Activated CD8-positive, alpha-beta memory T cell treated with anti-CD3 and anti-CD28 coated beads for 36 hours (primary cell): Measurements from ENCODE around the gene GNAI2. TPM values are rescaled to one million over a fixed set of nuclear protein-coding genes. Genes with fewer than 3 reads are reported as not detected.

Source experiments
- CTCF ChIA-PET: fragments of 350-600 bp; sonication (Branson Sonifier 250); formaldehyde crosslinking; loops from one replicate; lab custom pipeline; 2021; ENCODE audit warnings: antibody characterized with exemption; lab: Charles Lee
- POLR2A ChIA-PET: fragments of 350-600 bp; sonication (Branson Sonifier 250); formaldehyde crosslinking; loops from one replicate; lab custom pipeline; 2021; ENCODE audit warnings: antibody characterized with exemption; lab: Charles Lee
- total RNA-seq, 2 experiments: library from RNA; stranded (reverse); gene quantifications; one replicate each; pipeline ENCODE4 v1.2.3, GENCODE V29; 2021

Gene GNAI2
- total RNA-seq, 2 experiments from 2014 or later, result 239 to 242 TPM

DNA sequence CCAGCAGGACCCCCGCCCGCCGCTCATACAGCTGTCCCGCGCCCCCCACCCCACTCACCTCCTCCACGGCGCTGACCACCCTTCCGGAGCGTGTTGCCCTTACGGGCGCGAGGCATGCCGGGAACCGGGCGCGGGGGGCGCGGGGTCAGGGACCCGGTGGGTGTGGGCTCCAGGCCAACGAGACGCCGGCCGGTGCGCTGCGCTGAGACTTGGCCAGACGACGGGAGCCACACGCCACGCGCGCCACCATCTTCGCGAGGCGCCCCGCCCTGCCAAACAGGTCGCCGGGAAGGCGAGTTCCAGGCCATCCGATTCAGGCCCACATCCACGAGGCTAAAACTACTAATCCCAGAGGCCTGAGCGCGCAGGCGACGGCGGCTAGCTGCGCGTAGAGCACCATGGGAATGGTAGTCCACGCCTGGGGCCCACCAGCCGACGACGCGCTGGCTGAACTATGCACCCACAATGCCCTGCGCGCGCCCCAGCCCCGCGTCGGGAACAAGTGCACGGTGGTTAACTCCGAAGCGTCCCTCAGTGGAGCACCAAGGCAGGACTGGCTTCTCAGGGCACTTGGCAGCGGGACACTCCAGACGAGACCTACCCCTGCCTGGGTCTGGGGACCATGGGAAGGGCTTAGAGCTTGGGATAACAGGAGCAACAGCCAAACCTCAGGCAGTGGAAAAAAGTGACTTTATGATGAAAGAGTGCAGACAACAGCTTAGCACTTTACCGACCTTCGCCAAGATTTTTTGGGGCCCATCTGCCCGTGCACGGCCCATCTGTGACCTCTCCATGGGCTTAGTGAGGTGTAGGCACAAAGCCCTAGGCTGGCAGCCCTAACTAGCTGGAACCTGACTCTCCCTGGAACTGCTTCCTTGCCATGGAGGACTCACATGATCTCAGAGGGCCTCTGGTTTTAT lies 56.4 kb downstream of the GNAI2 start, which contains the start of gene IFRD2:
IFRD2 (minus strand) TSS at position 271 of the 920 bp plus-strand sequence; CDS start at position 116, 155 bp downstream.
- CTCF ChIA-PET, result interaction anchor here (0.6 to 2.3 kb wide), 10 partner anchors 17 to 112 kb away, joined by 3 to 11 read pairs (median 4); partner anchors contain the start of gene GNAI2
- POLR2A ChIA-PET, result interaction anchor here (0.5 to 1.4 kb wide), 13 partner anchors 10 to 60 kb away, joined by 3 to 9 read pairs (median 4); partner anchors contain the start of genes CYB561D2, LSMEM2 and NPRL2

DNA sequence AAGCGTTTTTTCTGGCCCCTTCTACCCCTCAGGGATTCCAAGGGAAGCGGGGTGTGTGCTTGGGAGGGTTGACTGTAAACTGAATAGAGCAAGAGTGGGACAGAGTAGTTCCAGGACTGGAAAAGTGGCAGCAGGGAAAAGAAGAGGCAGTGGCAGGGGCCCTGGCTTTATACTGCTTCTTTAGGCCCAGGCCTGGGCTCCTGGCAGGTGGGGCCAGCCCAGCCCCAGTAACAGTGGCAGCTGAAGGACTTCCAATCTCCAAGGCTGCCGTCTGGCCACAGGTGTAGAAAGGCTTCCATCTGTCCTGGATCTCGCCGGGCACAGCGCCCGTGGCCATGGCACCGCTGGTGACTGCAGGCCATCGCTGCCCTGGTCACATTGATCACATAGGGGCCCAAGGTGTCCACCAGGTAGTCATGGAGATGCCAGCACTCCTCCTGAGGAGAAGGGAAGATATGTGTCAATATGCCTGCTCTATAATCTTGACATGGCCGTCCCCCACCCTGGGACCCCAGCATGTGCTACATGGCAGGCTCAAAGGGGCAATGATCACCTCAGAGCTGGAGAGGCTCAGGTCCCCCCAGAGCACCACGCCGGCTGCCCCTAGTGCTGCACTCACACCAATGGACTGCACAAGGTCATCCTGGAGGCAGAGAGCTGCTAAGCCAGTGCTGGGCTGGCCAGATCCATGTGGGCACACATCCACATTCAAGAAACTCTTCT lies 57.2 kb downstream of the GNAI2 start:
- POLR2A ChIA-PET, result interaction anchor here (0.5 to 1.3 kb wide), 4 partner anchors 12 to 47 kb away, joined by 3 to 9 read pairs (median 4); no protein-coding TSS in a partner anchor
- CTCF ChIA-PET, result interaction anchor here (1.0 to 1.3 kb wide), 4 partner anchors 43 to 85 kb away, joined by 3 to 6 read pairs (median 3); partner anchors contain the start of gene GNAI2

- POLR2A ChIA-PET, result no interaction called here
- CTCF ChIA-PET, result no interaction called here
Observed at GRCh38 chr3:50294089-50294488, 58.1 kb downstream of the GNAI2 start.

DNA sequence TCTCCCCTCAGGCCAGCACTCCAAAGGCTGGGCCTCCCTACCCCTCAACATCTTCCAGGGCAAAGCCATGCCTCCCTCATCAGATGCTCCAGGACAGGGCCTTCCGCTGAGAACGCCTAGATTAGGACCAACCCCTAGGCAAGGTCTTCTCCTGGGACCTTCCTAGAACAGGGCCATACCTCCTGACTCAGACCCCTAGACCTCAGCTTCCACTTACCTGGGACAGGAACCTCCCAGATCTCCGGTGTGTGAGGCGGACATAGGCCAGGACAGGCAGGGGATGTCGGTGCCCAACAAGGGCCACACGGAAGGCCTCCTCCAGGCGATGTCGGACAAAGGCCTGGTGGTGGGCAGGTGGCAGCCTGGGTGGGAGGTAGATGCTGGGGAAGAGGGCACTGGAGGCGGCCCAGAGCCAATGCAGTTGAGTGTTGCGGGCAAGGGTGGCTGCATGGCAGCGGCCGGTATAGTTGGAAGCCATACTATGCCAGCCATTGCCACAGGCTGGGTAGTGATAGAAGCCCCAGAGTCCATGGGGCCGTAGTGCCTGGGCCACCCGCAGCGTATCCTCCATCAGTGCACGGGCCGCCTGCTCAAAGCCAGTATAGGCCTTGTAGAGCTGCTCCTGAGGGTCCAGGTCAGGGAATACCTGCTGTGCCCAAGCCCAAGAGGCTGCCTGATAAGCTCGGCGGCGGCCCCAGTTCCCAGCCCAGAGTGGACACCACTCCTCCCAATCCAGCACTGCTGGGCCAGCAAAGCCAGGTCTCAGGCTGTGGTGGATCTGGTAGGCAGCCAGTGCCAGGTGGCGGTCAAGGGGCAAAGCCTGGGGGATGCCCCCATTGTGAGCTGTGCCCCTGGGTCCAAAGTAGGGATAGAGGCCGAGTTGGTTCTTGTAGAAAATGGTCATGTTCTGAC lies 58.7 kb downstream of the GNAI2 start:
- ChIA-PET POLR2A (no interaction called here), CTCF (no interaction called here)

DNA sequence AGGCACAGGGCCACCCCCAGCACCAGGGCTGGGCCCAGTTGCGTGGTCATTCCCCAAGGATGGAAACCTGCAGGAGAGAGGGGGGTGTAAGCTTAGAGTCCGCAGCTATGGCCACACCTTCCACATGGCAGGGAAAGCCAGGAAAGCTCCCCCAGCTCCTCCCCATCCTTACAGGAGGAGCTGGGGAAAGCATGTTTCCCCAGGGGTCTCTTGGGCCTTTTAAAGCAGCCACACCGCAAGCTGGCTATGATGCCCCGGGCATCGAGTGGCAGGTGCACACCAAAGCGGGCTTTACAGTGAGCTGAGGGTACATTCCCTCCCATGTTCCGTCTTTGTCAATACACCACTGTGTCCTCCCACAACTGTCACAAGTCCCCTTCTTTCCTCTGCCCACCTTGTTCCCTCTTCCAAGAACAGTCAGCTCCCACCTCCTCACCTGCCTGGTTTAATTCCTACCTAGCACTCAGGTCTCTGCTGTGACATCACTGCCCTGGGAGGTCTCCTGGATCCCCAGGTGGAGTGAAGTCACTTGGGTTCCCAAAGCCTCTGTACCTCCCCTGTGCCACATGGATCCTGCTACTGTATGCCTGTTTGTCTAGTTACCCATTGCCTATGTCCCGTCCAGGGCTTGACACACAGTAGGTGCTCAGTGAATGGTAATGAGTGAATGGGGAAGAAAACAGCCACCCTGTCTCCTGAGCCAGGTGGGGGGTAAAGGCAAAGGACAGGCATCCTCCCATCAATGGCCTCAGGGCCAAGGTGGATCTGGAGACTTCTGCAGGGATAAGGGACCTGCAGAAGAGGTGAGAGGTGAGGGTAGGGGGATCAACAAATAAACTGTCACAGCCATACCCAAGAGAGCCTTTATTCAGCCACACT lies 59.8 kb downstream of the GNAI2 start:
- ChIA-PET POLR2A (no interaction called here), CTCF (no interaction called here)

DNA sequence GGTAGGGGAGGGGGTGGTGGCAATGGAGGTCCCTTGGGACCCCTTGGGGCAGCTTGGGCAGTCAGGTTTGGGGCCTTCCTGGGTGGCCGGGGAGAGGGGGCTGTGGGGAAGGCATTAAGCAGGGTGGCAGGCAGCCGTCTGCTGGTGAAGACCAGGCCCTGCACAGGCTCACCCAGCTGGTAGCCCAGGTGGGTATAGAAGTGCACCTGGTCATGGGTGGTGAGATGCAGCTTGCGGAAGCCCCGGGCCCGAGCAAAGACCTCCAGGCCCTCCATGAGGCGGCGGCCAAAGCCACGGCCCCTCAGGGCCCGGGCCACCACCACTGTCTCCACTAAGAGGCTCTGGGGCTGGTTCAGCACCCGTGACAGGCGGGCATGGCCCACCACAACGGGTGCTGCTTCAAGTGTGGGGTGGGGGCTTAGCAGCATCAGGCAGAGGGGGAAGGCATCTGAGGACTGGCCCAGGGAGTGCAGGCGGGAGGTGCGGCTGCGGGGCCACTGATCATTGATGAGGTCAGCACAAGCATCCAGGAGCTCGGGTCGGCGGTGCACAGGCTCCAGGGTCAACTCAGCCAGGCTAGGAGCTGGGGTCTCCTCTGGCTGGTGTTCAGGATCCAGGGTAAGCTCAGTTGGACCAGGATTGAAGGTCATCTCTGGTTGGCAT lies 60.8 kb downstream of the GNAI2 start:
- ChIA-PET CTCF (interaction anchor here (0.6 kb wide), 1 partner anchor 25 kb away, joined by 3 read pairs; no protein-coding TSS in a partner anchor), POLR2A (interaction anchor here (0.9 kb wide), 1 partner anchor 40 kb away, joined by 4 read pairs; no protein-coding TSS in a partner anchor)

DNA sequence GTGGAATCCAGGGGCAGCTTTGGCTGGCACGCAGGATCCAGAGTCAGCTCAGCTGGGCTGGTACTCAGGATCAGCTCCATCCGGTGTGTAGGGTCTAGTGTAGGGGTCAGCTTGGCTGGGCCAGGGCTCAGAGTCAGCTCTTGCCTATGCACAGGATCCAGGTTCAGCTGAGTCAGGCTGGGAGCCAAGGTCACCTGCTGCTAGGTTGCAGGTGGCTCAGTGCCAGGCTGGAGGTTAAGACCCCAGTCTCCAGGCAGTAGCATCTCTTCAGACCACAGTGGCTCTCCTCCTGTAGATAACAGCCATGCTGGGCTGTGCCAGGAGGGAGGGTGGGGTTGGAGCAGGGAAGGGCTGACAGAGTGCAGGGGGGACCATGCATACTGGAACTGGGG lies 61.4 kb downstream of the GNAI2 start:
- CTCF ChIA-PET, result interaction anchor here (3.0 kb wide), 1 partner anchor 27 kb away, joined by 11 read pairs; no protein-coding TSS in a partner anchor
- POLR2A ChIA-PET, result interaction anchor here (0.9 kb wide), 1 partner anchor 39 kb away, joined by 4 read pairs; no protein-coding TSS in a partner anchor

- ChIA-PET POLR2A (interaction anchor here (0.5 to 2.3 kb wide), 7 partner anchors 10 to 50 kb away, joined by 3 to 17 read pairs (median 4); no protein-coding TSS in a partner anchor), CTCF (interaction anchor here (0.6 to 3.0 kb wide), 8 partner anchors 9 to 176 kb away, joined by 3 to 16 read pairs (median 6); partner anchors contain the start of gene TUSC2)
Observed at GRCh38 chr3:50297896-50298725, 62.1 kb downstream of the GNAI2 start.

- POLR2A ChIA-PET, result interaction anchor here (0.6 to 2.3 kb wide), 11 partner anchors 10 to 1201 kb away, joined by 3 to 17 read pairs (median 6); partner anchors contain the start of genes CYB561D2, DCAF1, HYAL2 and NPRL2
Observed at GRCh38 chr3:50298836-50299637, 63.0 kb downstream of the GNAI2 start, which contains the start of the genes HYAL3 and NAA80. TSS of gene HYAL3 (minus strand) at chr3:50299405. CDS start at chr3:50295602, 3,803 bp downstream. TSS of gene NAA80 (minus strand) at chr3:50299405. CDS start at chr3:50297463, 1,942 bp downstream.

GRCh38 chr3:50299638-50299928 lies 63.6 kb downstream of the GNAI2 start:
- POLR2A ChIA-PET, result interaction anchor here (0.6 to 2.3 kb wide), 10 partner anchors 11 to 1200 kb away, joined by 3 to 17 read pairs (median 6); partner anchors contain the start of genes CYB561D2, DCAF1, HYAL2 and NPRL2
- CTCF ChIA-PET, result interaction anchor here (1.2 to 3.0 kb wide), 7 partner anchors 15 to 177 kb away, joined by 3 to 16 read pairs (median 5); no protein-coding TSS in a partner anchor

More at GRCh38 chr3:50298836-50299637, 63.0 kb downstream of the GNAI2 start, which contains the start of the genes HYAL3 and NAA80:
- CTCF ChIA-PET, result interaction anchor here (1.0 to 3.0 kb wide), 9 partner anchors 10 to 177 kb away, joined by 3 to 16 read pairs (median 5); partner anchors contain the start of gene TUSC2

DNA sequence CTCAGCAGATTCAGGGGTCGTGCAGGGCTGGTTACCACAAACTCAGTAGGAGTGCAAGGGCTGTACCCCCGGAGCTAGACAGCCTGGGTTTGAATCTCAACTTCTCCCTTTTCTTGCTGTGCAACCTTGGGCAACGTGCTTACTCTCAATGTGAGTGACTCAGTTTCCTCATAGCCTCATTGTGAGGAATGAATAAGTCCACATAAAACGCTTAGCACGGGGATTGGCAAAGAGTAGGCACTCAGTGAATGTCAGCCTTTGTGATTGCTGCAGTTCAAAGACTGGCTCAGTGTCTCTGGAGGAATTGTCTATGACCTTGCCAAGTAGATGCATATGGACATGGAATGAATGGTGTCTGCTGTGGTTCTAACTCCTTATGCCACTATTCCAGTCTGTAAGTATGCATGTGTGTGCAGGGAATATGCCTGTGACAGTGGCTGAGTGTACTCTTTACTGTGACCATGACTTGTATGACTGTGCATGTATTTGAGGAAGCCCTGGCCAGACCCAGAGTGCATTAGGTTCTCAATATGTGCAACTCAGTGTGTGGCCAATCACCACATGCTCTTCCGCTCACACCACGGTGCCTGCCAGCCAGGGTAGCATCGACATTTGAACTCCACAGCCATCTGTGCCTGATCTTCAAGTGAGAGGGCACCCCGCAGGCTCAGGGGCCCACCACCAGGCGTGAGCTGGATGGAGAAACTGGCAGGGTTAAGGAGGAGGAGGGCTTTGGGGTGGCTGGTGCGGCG lies 64.1 kb downstream of the GNAI2 start:
- ChIA-PET POLR2A (interaction anchor here (0.6 to 2.3 kb wide), 9 partner anchors 22 to 1200 kb away, joined by 3 to 17 read pairs (median 6); partner anchors contain the start of genes CYB561D2, DCAF1, HYAL2 and NPRL2), CTCF (interaction anchor here (1.2 to 3.0 kb wide), 7 partner anchors 14 to 178 kb away, joined by 3 to 16 read pairs (median 5); no protein-coding TSS in a partner anchor)

GRCh38 chr3:50300681-50301254 lies 64.8 kb downstream of the GNAI2 start:
- CTCF ChIA-PET, result interaction anchor here (0.6 kb wide), 1 partner anchor 23 kb away, joined by 4 read pairs; no protein-coding TSS in a partner anchor
- POLR2A ChIA-PET, result no interaction called here
